C4-2B (cell line): Measurements from ENCODE around the gene SMARCC2.

ENCODE experiments used
- ZFX ChIP-seq: fragments of 450-650 bp; IDR thresholded peaks from 2 replicates; pipeline ENCODE4 v1.6.1; 2017
- TF ChIP-seq, protein P1 (sequence below): fragments of 450-650 bp; conservative IDR thresholded peaks from 2 replicates; pipeline ENCODE4 v1.5.1; 2017; ENCODE audit warnings: mild to moderate bottlenecking

DNA sequence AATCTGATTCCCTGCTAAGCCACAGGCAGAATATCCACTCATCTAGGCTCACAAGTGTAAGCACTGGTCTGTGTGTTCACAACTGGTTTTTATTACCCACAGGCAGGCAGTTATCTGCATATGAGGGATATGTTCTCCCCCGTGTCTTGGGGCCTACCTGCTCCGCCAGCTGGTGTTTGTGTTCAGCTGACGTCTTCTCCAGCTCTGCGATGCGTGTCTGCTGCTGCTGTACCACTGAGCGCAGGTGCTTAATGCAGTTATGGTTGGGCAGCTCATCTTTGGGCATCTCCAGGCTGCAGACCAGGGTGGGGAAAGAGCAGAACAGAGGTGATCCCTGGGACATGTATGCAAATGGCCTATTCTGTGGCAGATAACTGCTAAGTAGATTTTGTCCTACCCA lies 18.7 kb upstream of the SMARCC2 start:
- TF ChIP-seq, protein P1, sequence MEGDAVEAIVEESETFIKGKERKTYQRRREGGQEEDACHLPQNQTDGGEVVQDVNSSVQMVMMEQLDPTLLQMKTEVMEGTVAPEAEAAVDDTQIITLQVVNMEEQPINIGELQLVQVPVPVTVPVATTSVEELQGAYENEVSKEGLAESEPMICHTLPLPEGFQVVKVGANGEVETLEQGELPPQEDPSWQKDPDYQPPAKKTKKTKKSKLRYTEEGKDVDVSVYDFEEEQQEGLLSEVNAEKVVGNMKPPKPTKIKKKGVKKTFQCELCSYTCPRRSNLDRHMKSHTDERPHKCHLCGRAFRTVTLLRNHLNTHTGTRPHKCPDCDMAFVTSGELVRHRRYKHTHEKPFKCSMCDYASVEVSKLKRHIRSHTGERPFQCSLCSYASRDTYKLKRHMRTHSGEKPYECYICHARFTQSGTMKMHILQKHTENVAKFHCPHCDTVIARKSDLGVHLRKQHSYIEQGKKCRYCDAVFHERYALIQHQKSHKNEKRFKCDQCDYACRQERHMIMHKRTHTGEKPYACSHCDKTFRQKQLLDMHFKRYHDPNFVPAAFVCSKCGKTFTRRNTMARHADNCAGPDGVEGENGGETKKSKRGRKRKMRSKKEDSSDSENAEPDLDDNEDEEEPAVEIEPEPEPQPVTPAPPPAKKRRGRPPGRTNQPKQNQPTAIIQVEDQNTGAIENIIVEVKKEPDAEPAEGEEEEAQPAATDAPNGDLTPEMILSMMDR, result no peak
- no peak for TF ChIP-seq ZFX
